Left lung (tissue), 10 donors: Measurements from ENCODE around the gene LRRN1. TPM values are rescaled to one million over a fixed set of nuclear protein-coding genes. Genes with fewer than 3 reads are reported as not detected.

Experiments
- ATAC-seq: fragments of 200-7000 bp; cut with Tn5 transposase; one replicate; pipeline ENCODE4 v1.9.1; 2020; ENCODE audit warnings: moderate library complexity
- DNase-seq, 4 donors: peaks; one replicate each; pipeline ENCODE4 v3.0.0-alpha.2; 2013 to 2020
- H3K27ac ChIP-seq, 2 donors: fragments of 200-600 bp; sonication (generic) in 1 of 2; one replicate each; pipeline versions ENCODE4 v1.5.0 to v1.8.0; 2020 to 2021
- H3K27me3 ChIP-seq, 2 donors: fragments of 200-600 bp; sonication (generic) in 1 of 2; one replicate each; pipeline versions ENCODE4 v1.5.0 to v1.8.0; 2020 to 2021
- H3K36me3 ChIP-seq, 2 donors: fragments of 200-600 bp; sonication (generic) in 1 of 2; one replicate each; pipeline versions ENCODE4 v1.5.0 to v1.8.0; 2020 to 2021
- H3K4me1 ChIP-seq, 2 donors: fragments of 200-600 bp; one replicate each; pipeline ENCODE4 v1.8.0; 2021
- H3K4me3 ChIP-seq, 2 donors: fragments of 200-600 bp; sonication (generic) in 1 of 2; one replicate each; pipeline versions ENCODE4 v1.5.0 to v1.8.0; 2020 to 2021; ENCODE audit warnings: mild to moderate bottlenecking in 1 of 2
- H3K9me3 ChIP-seq, 2 donors: fragments of 200-600 bp; sonication (generic) in 1 of 2; one replicate each; pipeline versions ENCODE4 v1.5.0 to v1.8.0; 2020 to 2021
- intact Hi-C, 2 donors: fragments of 100-400 bp; cut with DNase I; formaldehyde crosslinking; loops; one replicate each; pipeline versions ENCODE4 v1.11.2 to v1.14.2; 2022
- polyA plus RNA-seq, 6 donors: library from polyadenylated mRNA; unstranded; fragments of 120-200 nt; gene quantifications; one replicate each; pipeline ENCODE4 v1.2.1, GENCODE V29; 2013; ENCODE audit not compliant: insufficient read length in 6 of 6
- total RNA-seq, 2 donors: library from RNA; stranded (reverse); fragmentation: NEBNext Ultra II Directional; extraction: Animal tissue kit (Norgen Biotek cat#: 25700); gene quantifications; one replicate each; pipeline ENCODE4 v1.2.1, GENCODE V29; 2021
- TF ChIP-seq, protein P1 (sequence below), 2 donors: fragments of 200-600 bp; sonication (generic) in 1 of 2; IDR thresholded peaks; one replicate each; pipeline versions ENCODE4 v1.5.0 to v1.8.0; 2021; ENCODE audit warnings: antibody characterized with exemption in 2 of 2
- donor health status: DM: no; HTN: yes; CAD: no.
- donor health status: DM: no; HTN: no; CAD: no.

The LRRN1 gene
- total and polyA plus RNA-seq, 8 donors: 1.9 to 27.6 (median 23.3) TPM

GRCh38 chr3:3802046-3802445 lies 2.8 kb downstream of the LRRN1 start:
- ATAC-seq: no peak
- TF ChIP-seq, protein P1, sequence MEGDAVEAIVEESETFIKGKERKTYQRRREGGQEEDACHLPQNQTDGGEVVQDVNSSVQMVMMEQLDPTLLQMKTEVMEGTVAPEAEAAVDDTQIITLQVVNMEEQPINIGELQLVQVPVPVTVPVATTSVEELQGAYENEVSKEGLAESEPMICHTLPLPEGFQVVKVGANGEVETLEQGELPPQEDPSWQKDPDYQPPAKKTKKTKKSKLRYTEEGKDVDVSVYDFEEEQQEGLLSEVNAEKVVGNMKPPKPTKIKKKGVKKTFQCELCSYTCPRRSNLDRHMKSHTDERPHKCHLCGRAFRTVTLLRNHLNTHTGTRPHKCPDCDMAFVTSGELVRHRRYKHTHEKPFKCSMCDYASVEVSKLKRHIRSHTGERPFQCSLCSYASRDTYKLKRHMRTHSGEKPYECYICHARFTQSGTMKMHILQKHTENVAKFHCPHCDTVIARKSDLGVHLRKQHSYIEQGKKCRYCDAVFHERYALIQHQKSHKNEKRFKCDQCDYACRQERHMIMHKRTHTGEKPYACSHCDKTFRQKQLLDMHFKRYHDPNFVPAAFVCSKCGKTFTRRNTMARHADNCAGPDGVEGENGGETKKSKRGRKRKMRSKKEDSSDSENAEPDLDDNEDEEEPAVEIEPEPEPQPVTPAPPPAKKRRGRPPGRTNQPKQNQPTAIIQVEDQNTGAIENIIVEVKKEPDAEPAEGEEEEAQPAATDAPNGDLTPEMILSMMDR (IDR thresholded peaks at IDR 0.05): no peak

DNA sequence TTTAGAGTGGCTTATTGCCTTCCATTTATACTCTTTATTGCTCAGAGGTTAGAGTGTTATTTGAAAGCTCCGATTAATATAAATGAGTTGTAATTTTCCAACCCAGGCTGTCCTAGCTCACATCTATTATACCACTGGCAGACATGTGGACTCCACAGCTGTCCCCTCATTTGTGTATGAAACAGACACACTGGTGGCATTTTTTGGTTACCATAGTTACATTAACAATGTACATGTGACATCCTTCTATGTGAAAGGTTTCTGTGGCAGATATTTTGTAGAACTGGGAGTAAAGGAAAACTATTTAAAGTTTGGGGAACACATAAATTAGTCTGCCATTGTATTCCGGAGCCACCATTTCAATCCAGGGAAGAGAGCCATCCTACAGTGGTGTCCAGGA lies 5.3 kb downstream of the LRRN1 start:
- TF ChIP-seq, protein P1 (IDR thresholded peaks at IDR 0.05): no peak
- H3K4me1 ChIP-seq: peaks cover 0 to 21% of the 10 kb centered on the region in 2 donors
- H3K9me3 ChIP-seq: no peaks in the 10 kb centered on the region
- ATAC-seq (no peak), DNase-seq (no peak)
- no peaks in the 10 kb centered on the region for H3K36me3 ChIP-seq
- H3K27me3 ChIP-seq: peaks cover 0 to 27% of the 10 kb centered on the region in 2 donors
- H3K4me3 ChIP-seq: no peak overlapping the region
- intact Hi-C loops: no loop called here
- H3K27ac ChIP-seq: no peak overlapping the region

More at GRCh38 chr3:3802046-3802445, 2.8 kb downstream of the LRRN1 start:
- no peaks in the 10 kb centered on the region for H3K9me3 ChIP-seq
- no peaks in the 10 kb centered on the region for H3K36me3 ChIP-seq
- H3K4me3 ChIP-seq: no peak overlapping the region
- intact Hi-C loops: no loop called here
- H3K27me3 ChIP-seq: peaks cover 0 to 48% of the 10 kb centered on the region in 2 donors
- peaks cover 0 to 32% of the 10 kb centered on the region in 2 donors for H3K4me1 ChIP-seq
- DNase-seq: no peak
- H3K27ac ChIP-seq: no peak overlapping the region

GRCh38 chr3:3806092-3806491 lies 6.9 kb downstream of the LRRN1 start:
- H3K4me1 ChIP-seq: peaks cover 0 to 8% of the 10 kb centered on the region in 2 donors
- intact Hi-C loops: no loop called here

DNA sequence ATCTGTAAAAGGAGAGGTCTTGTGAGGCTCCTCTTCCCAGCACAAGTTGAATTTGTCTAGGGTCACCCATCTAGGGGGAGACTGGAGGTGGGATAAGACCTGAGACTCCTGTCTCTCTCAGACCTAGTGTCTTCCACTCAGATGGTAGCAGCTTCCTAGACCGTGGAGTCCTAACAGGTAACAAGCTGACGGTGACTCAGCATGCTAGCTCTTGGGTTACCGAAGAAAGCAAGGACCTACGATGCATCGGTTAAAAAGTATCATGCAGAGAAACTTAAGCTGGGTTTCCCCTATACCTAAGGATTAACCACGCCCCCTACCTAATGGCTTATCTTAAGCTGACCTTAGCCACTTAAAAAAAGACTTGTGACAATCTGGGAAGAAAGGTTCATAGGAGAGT lies 7.6 kb downstream of the LRRN1 start:
- TF ChIP-seq, protein P1 (IDR thresholded peaks at IDR 0.05): no peak
- no peaks in the 10 kb centered on the region for H3K36me3 ChIP-seq
- intact Hi-C loops: no loop called here

More at GRCh38 chr3:3806092-3806491, 6.9 kb downstream of the LRRN1 start:
- DNase-seq: no peak
- no peak overlapping the region for H3K27ac ChIP-seq
- no peak for ATAC-seq
- TF ChIP-seq, protein P1 (IDR thresholded peaks at IDR 0.05): no peak
- no peak overlapping the region for H3K4me3 ChIP-seq
- no peaks in the 10 kb centered on the region for H3K9me3 ChIP-seq
- no peaks in the 10 kb centered on the region for H3K36me3 ChIP-seq
- peaks cover 0 to 12% of the 10 kb centered on the region in 2 donors for H3K27me3 ChIP-seq

GRCh38 chr3:3813013-3813412 lies 13.8 kb downstream of the LRRN1 start:
- intact Hi-C loops: no loop called here
- no peaks in the 10 kb centered on the region for H3K27me3 ChIP-seq
- ATAC-seq (no peak), DNase-seq (no peak)
- H3K27ac ChIP-seq: no peak overlapping the region
- no peak overlapping the region for H3K4me3 ChIP-seq
- TF ChIP-seq, protein P1 (IDR thresholded peaks at IDR 0.05): no peak
- H3K36me3 ChIP-seq: no peaks in the 10 kb centered on the region
- no peaks in the 10 kb centered on the region for H3K9me3 ChIP-seq
- peaks cover 0 to 4% of the 10 kb centered on the region in 2 donors for H3K4me1 ChIP-seq

More for the DNA sequence above, 7.6 kb downstream of the LRRN1 start:
- Histone ChIP-seq H3K4me1 (peaks cover 0 to under 1% of the 10 kb centered on the region in 2 donors), H3K27me3 (peaks cover 0 to 4% of the 10 kb centered on the region in 2 donors), H3K9me3 (no peaks in the 10 kb centered on the region), H3K4me3 (no peak overlapping the region), H3K27ac (no peak overlapping the region)
- DNase-seq (no peak), ATAC-seq (no peak)
